ENCODE measurements around the gene PRDM15.

GRCh38 chr21:41914965-41915364, 35.8 kb upstream of the PRDM15 start:
- TF ChIP-seq ATF3 (IDR thresholded peaks at IDR 0.05) (no peak), CTCF (IDR thresholded peaks at IDR 0.05 in 2 of 3, conservative IDR thresholded peaks at IDR 0.05 in 1 of 3; ENCODE audit: borderline replicate concordance in 1 of 3, insufficient read depth in 1 of 3, low read depth in 2 of 3, low read length in 2 of 3) (no peak), POLR2AphosphoS5 (IDR thresholded peaks at IDR 0.05; ENCODE audit: low read depth, low read length) (no peak), EZH2 (IDR thresholded peaks at IDR 0.05) (no peak), CEBPB (IDR thresholded peaks at IDR 0.05; ENCODE audit: low read depth) (no peak), YY1 (IDR thresholded peaks at IDR 0.05; ENCODE audit: extremely low read depth, insufficient replicate concordance, low read depth, low read length) (no peak), POLR2A (IDR thresholded peaks at IDR 0.05; ENCODE audit: borderline replicate concordance, extremely low read depth, insufficient read depth, insufficient read length) (no peak), ELF1 (IDR thresholded peaks at IDR 0.05; ENCODE audit: borderline replicate concordance, low read depth) (no peak)
